Thyroid gland (tissue), 4 donors: ENCODE measurements around the gene ALKBH7. TPM values are rescaled to one million over a fixed set of nuclear protein-coding genes. Genes with fewer than 3 reads are reported as not detected.
A peak's percentile ranks its signal among the peaks of the same experiment; 100 is the strongest.
"Not testable (repeated sequence)": the region's sequence is repeated elsewhere in the genome, so short reads cannot be mapped to it uniquely, and the experiment has no call there.

ENCODE experiments used
- DNase-seq, 2 donors: peaks; one replicate each; pipeline ENCODE4 v3.0.0-alpha.2; 2019
- H3K27ac ChIP-seq, 3 donors: fragments of 200-600 bp; sonication (generic); 1 replicate in 2 of 3; 2 replicates in 1 of 3; pipeline ENCODE4 v1.5.1; 2016 to 2019; ENCODE audit warnings: mild to moderate bottlenecking in 1 of 3, moderate library complexity in 1 of 3
- H3K27me3 ChIP-seq: fragments of 200-600 bp; sonication (generic); one replicate; pipeline ENCODE4 v1.5.1; 2019
- H3K36me3 ChIP-seq, 2 donors: fragments of 200-600 bp; sonication (generic); one replicate each; pipeline ENCODE4 v1.5.1; 2016 to 2019
- H3K4me1 ChIP-seq, 2 donors: fragments of 200-600 bp; sonication (generic); one replicate each; pipeline ENCODE4 v1.5.1; 2017 to 2019
- H3K4me3 ChIP-seq, 3 donors: fragments of 200-600 bp; sonication (generic); replicated peaks in 1 of 3; 1 replicate in 2 of 3; 2 replicates in 1 of 3; pipeline ENCODE4 v1.5.1; 2016; ENCODE audit warnings: mild to moderate bottlenecking in 1 of 3
- H3K9me3 ChIP-seq: fragments of 200-600 bp; sonication (generic); one replicate; pipeline ENCODE4 v1.5.1; 2017
- POLR2A ChIP-seq, 2 donors: fragments of 450-650 bp; IDR thresholded peaks; one replicate each; pipeline ENCODE4 v1.6.1; 2017; ENCODE audit warnings: antibody characterized with exemption in 2 of 2, mild to moderate bottlenecking in 2 of 2, moderate library complexity in 1 of 2
- WGBS, 2 donors: methylation state at CpG; one replicate each; pipeline ENCODE4 v1.1.5; 2017; 5-methylcytosine and 5-hydroxymethylcytosine counted together
- intact Hi-C: fragments of 100-400 bp; cut with DNase I; formaldehyde crosslinking; loops from one replicate; pipeline ENCODE4 v1.15.1; 2023
- total RNA-seq, 4 donors: library from RNA; depleted of rRNA; stranded (reverse); fragments of >200 nt; gene quantifications; one replicate each; pipeline ENCODE4 v1.2.3, GENCODE V29; 2016
- TF ChIP-seq, protein P1 (sequence below), 6 experiments: fragments of 200-600 bp in 3 of 6; fragments of 450-650 bp in 3 of 6; sonication (generic) in 3 of 6; IDR thresholded peaks; one replicate each; pipeline ENCODE4 v1.5.1; 2016 to 2019; ENCODE audit warnings: antibody characterized with exemption in 6 of 6, mild to moderate bottlenecking in 2 of 6, inconsistent platforms in 1 of 6, moderate library complexity in 1 of 6

Gene ALKBH7
- total RNA-seq, 4 donors from 2014 or later, result 71.8 to 146 (median 91.4) TPM

DNA sequence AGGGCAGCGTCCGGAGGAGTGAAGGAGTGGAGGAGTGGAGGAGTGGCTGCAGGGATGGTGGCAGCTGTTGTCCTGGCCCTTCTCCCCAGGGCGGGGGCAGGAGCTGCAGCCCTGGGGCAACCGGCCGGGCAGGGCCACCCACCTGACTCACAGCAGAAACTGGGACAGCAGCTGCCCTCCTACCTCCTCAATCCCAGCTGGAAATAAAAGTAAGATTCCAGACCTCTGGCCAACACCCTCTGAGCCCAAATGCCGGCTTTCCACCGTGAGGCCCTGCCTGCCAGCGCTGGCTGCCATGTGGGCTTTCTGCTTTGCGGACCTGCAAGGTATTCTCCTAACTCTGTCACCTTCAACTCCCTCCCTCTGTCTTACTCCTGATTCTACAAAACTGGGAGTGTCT is 14.6 kb upstream of the ALKBH7 start:
- TF ChIP-seq, protein P1, sequence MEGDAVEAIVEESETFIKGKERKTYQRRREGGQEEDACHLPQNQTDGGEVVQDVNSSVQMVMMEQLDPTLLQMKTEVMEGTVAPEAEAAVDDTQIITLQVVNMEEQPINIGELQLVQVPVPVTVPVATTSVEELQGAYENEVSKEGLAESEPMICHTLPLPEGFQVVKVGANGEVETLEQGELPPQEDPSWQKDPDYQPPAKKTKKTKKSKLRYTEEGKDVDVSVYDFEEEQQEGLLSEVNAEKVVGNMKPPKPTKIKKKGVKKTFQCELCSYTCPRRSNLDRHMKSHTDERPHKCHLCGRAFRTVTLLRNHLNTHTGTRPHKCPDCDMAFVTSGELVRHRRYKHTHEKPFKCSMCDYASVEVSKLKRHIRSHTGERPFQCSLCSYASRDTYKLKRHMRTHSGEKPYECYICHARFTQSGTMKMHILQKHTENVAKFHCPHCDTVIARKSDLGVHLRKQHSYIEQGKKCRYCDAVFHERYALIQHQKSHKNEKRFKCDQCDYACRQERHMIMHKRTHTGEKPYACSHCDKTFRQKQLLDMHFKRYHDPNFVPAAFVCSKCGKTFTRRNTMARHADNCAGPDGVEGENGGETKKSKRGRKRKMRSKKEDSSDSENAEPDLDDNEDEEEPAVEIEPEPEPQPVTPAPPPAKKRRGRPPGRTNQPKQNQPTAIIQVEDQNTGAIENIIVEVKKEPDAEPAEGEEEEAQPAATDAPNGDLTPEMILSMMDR (IDR thresholded peaks at IDR 0.05), result no peak
- no peak for TF ChIP-seq POLR2A (IDR thresholded peaks at IDR 0.05)
- Histone ChIP-seq H3K4me1 (peaks cover 4 to 7% of the 10 kb centered on the region in 2 donors), H3K36me3 (no peaks in the 10 kb centered on the region), H3K27me3 (no peaks in the 10 kb centered on the region), H3K4me3 (no peak overlapping the region), H3K9me3 (no peaks in the 10 kb centered on the region), H3K27ac (no peak overlapping the region)
- intact Hi-C loops, result no loop called here
- no peak for DNase-seq
- 46 to 48% methylated on average over 9 of the region's 9 CpGs for WGBS, 2 donors

DNA sequence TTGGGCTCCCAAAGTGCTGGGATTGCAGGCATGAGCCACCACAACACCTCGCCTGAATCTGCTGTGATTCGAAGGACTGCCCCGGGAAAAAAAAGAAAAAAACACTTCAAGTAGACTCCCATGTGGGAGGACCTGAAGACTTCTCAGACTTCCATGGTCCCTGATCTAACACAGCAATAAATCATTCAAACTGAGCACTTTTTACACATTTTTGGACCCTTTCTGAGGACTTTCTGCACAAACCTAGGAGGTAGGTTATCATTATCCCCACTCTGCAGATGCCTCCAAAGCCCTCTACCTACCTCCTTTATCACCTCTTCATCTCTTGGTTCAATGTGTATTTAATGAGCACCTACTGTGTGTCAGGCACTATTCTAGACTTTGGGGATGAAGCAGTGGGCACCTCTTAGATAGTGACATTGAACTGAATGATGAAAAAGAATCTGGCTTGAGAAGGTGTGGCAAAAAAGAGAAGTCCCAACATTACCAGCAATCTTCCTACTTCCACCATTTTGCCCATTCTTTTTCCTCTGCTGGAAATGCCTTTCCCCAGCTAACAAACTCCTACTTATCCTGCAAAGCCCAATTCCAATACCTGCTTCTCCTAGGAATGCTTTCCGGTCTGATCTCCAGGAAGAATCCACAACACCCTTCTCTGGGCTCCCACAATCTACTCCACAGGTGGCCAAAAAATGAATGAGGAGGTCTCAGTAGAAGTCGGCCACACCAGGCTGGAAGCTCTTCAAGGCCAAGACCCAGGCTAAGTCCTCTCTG is 12.8 kb upstream of the ALKBH7 start:
- intact Hi-C loops, result no loop called here
- DNase-seq, result no peak
- Histone ChIP-seq H3K9me3 (no peaks in the 10 kb centered on the region), H3K4me1 (peaks cover 4 to 14% of the 10 kb centered on the region in 2 donors), H3K36me3 (peaks cover 0 to 6% of the 10 kb centered on the region in 2 donors), H3K4me3 (no peak overlapping the region), H3K27ac (no peak overlapping the region), H3K27me3 (no peaks in the 10 kb centered on the region)
- TF ChIP-seq POLR2A (IDR thresholded peaks at IDR 0.05), result no peak
- TF ChIP-seq, protein P1 (IDR thresholded peaks at IDR 0.05), result no peak
- WGBS, 2 donors, result 84 to 89% methylated on average over 5 of the region's 5 CpGs

DNA sequence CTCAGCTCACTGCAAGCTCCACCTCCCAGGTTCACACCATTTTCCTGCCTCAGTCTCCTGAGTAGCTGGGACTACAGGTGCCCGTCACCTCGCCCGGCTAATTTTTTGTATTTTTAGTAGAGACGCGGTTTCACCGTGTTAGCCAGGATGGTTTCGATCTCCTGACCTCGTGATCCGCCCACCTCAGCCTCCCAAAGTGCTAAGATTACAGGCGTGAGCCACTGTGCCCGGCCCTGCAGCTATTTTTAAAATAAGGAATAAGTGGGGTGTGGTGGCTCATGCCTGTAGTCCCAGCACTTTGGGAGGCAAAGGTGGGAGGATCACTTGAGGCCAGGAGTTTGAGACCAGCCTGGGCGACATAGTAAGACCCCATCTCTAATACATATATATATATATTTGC is 12.1 kb upstream of the ALKBH7 start:
- intact Hi-C loops, H3K9me3 ChIP-seq, DNase-seq, H3K4me3 ChIP-seq, H3K27me3 ChIP-seq, H3K27ac ChIP-seq: not testable (repeated sequence)
- H3K36me3 ChIP-seq, result peaks cover 4 to 13% of the 10 kb centered on the region in 2 donors
- WGBS, 2 donors, result 94 to 96% methylated on average over 12 of the region's 12 CpGs
- peaks cover 4 to 14% of the 10 kb centered on the region in 2 donors for H3K4me1 ChIP-seq

DNA sequence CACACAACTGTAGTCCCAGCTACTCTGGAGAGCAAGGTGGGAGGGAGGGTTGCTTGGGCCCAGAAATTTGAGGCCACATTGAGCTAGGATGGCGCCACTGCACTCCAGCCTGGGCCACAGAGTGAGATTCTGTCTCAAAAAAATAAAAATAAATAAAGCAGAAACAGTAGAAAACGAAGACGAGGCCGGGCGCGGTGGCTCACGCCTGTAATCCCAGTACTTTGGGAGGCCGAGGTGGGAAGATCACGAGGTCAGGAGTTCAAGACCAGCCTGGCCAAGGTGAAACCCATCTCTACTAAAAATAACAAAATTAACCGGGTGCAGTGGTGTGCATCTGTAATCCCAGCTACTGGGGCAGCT is 11.8 kb upstream of the ALKBH7 start:
- WGBS, 2 donors, result 91 to 93% methylated on average over 10 of the region's 10 CpGs

DNA sequence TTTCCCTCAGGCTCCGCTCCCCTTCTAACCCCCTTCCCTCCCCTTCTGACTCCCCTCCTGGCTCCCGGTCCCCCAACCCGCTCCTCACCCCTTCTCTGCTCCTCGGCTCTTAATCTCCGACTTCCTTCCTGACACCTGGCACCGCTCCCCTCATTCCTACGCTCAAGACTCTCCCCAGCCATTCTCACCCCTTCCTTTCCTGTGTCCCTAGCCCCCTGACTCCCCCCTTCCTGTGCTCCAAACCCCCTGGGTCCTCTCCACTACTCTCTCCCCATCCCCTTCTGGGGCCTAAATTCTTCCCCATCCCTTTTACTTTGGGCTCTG is 10.6 kb upstream of the ALKBH7 start:
- peak in 1 of 2 donors; percentile 29 for DNase-seq
- no peaks in the 10 kb centered on the region for H3K27me3 ChIP-seq
- intact Hi-C loops, result no loop called here
- peaks cover 18 to 28% of the 10 kb centered on the region in 2 donors for H3K36me3 ChIP-seq
- H3K9me3 ChIP-seq, result no peaks in the 10 kb centered on the region
- H3K4me3 ChIP-seq, result peak overlapping the region; percentile 70 to 94 (median 90)
- WGBS, 2 donors, result 0 to 1% methylated on average over 6 to 7 of the region's 7 CpGs
- no peak for TF ChIP-seq POLR2A (IDR thresholded peaks at IDR 0.05)
- TF ChIP-seq, protein P1 (IDR thresholded peaks at IDR 0.05), result no peak
- peaks cover 4 to 14% of the 10 kb centered on the region in 2 donors for H3K4me1 ChIP-seq
- peak overlapping the region; percentile 81 to 86 (median 84) for H3K27ac ChIP-seq

More for the DNA sequence above, 11.8 kb upstream of the ALKBH7 start:
- H3K27me3 ChIP-seq, DNase-seq, H3K9me3 ChIP-seq, intact Hi-C loops: not testable (repeated sequence)
- Histone ChIP-seq H3K36me3 (peaks cover 7 to 16% of the 10 kb centered on the region in 2 donors), H3K27ac (peak overlapping the region in 2 of 3 donors; percentile 81 to 86), H3K4me1 (peaks cover 4 to 14% of the 10 kb centered on the region in 2 donors), H3K4me3 (peak overlapping the region in 1 of 3 donors; percentile 94)

DNA sequence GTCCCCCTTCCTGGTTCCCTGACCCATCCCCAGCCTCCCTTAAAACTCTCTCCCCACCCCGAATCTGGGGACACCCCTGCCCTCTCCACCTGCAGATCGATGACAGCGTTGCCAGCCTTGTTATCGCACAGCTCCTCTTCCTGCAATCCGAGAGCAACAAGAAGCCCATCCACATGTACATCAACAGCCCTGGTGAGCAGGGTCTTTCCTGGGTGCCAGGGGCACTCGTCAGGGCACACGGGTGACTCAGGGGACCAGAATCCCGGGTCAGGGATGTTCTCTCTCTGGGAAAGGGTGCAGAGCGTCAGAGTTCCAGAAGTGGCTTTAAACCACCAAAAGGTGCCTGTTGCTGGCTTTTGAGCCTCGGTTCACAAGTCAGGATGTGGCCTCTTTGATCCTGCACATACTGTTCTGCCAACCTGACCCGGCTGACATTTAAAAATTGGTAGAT is 10.2 kb upstream of the ALKBH7 start:
- Histone ChIP-seq H3K9me3 (no peaks in the 10 kb centered on the region), H3K36me3 (peaks cover 21 to 30% of the 10 kb centered on the region in 2 donors), H3K27ac (peak overlapping the region; percentile 81 to 86 (median 84)), H3K4me1 (peaks cover 4 to 14% of the 10 kb centered on the region in 2 donors), H3K4me3 (peak overlapping the region in 1 of 3 donors; percentile 94), H3K27me3 (no peaks in the 10 kb centered on the region)
- no peak for DNase-seq
- WGBS, 2 donors, result 33 to 47% methylated on average over 11 of the region's 11 CpGs
- no peak for TF ChIP-seq POLR2A (IDR thresholded peaks at IDR 0.05)
- TF ChIP-seq, protein P1 (IDR thresholded peaks at IDR 0.05), result no peak
- intact Hi-C loops, result no loop called here
